OCI-M1 (cell line): ENCODE data around the gene PHYH.
"Not testable (repeated sequence)": the region's sequence is repeated elsewhere in the genome, so short reads cannot be mapped to it uniquely, and the experiment has no call there.

Experiments used
- DNase-seq: peaks from one replicate; lab custom pipeline; 2025; lab: John Stamatoyannopoulos, UW

PHYH gene

GRCh38 chr10:13321576-13321975 lies 21.7 kb upstream of the PHYH start:
- no peak for DNase-seq

DNA sequence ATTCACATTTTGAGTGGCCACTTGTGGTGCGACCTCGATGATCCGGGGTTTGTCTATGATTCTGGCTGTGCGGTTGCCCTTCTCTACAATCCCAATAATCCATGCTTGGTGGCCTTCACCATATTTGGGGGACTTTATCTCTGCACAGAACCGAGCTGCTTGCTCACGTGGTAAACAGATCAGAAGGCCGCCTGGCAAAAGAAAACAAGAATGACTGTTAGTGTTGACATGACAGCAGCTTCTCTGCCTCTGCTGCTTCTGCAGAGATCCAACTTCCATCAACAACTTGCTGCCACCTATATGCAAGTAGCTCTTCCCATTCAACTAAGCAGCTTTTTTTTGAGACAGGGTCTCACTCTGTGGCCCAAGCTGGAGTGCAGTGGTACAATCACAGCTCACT lies 19.3 kb upstream of the PHYH start:
- no peak for DNase-seq

GRCh38 chr10:13317474-13317873 lies 17.6 kb upstream of the PHYH start:
- no peak for DNase-seq

- DNase-seq, result no peak
Measured at GRCh38 chr10:13316635-13317311, 16.9 kb upstream of the PHYH start.

DNA sequence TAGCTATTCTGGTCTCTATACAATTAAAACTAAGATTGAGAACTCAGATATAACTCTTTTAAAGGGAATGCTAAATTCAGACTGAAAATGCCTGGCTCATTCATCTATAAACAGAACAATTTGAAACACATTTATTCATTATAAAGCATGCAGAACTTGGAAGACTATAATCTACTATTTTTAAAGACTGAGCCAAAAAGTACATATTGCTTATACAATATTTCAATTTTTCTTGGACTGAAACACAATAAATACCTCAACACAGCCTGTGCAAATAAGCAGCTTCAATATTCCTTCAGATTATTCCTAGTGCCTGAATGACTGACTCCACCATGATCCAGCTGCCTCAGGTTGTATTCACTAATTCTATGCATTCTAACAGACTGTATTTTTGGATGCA lies 15.5 kb upstream of the PHYH start:
- DNase-seq, result no peak

DNA sequence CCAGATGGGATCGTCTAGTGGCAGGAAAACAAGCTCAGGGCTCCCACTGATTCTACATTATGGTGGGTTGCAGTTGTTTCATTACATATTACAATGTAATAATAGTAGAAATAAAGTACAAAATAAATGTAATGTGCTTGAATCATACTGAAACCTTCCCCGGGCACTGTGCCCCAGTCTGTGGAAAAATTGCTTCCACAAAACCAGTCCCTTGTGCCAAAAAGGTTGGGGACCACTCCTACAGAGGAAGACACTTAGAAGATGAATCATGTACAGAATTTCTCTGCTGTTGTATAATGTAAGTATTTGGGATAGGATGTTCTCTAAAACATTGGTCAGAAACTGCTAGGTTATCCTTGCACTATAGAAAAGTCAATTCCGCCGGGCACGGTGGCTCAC lies 11.3 kb upstream of the PHYH start:
- DNase-seq, result no peak

DNA sequence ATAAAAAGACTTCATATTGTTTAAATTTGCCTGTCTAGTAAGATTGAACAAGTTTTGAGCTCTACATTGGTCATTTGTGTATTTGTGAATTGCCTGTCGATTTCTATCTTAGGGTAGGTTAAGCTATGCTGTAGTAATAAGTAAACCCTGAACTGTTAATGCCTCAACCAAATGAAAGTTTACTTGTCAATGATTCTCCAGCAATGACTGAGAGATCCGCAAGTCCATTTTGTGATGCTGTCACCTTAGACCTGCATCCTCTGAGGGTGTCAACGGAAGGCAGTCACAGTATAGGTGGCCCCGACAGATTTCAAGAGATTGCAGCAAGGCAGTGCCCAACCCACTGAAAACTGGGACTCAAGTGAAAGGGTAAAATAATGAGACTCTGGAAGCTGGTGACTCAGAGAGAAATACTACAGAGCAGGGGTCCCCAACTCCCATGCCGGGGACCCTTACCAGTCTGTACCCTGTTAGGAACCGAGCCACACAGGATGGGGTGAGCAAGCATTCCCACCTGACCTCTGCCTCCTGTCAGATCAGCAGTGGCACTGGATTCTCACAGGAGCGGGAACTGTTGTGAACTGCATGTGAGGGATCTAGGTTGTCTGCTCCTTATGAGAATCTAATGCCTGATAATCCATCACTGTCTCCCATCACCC lies 10.8 kb upstream of the PHYH start:
- DNase-seq, result no peak

- DNase-seq, result no peak
Measured at GRCh38 chr10:13309792-13310191, 9.9 kb upstream of the PHYH start.

DNA sequence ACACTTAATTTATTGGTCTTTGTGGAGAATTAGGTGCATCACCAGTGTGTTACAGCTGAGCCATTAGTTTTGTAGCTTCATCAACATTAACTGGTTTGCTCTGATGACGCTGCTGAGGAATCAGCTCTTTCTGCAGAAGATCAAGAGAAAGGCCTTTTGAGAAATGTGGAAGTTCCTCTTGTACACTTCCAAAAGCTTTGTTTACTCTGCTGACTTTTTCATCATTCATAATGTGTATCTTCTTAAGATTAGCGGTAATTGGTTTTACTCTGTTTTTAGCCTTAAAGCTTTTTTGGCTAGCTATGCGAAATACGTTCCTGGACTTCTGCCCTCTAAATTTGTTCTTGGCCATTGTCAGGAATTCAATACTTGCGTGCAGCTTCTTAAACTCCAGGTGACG lies 8.2 kb upstream of the PHYH start:
- DNase-seq, result no peak

DNA sequence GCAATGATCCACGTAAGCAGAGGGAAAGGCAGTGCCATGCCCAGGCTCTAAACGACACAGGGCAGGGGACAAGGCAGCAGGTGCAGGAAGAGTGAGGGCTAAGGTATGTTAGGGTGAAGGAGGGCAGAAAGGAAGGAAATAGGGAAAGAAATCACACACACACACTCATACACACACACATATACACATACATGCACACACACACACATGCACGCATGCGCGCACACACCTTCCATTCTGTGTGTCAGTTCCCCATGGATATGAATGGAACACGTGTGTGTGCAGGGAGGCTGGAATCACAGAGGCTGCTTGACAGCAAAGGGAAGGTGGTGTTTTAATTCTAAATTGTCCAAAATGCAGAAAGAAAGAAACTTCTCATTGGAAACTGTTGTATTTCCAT lies 6.2 kb upstream of the PHYH start:
- no peak for DNase-seq

GRCh38 chr10:13302821-13303555 lies 3.1 kb upstream of the PHYH start:
- no peak for DNase-seq

GRCh38 chr10:13298748-13299436 lies 972 bp downstream of the PHYH start:
- no peak for DNase-seq

GRCh38 chr10:13296476-13296875 lies 3.4 kb downstream of the PHYH start:
- DNase-seq, result no peak

- no peak for DNase-seq
Measured at GRCh38 chr10:13294784-13295183, 5.1 kb downstream of the PHYH start.

GRCh38 chr10:13291821-13292773 lies 7.8 kb downstream of the PHYH start:
- no peak for DNase-seq

DNA sequence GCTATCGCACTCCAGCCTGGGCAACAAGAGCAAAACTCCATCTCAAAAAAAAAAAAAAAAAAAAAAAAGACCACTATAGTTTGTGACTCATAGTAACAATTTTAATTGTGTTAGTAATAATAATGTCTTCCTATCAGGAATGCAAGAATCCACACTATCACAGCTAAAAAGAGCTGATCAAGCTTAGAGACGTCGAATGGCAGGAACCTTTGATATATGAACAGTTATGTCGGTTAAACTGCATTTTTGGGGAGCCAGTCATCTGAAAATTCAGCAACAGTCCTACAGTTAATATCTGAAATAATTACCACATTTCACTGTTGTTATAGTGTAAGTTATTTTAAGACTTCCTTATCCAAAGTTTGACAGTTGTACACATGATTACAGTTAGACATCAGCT lies 8.8 kb downstream of the PHYH start:
- no peak for DNase-seq

GRCh38 chr10:13284050-13284449 lies 15.8 kb downstream of the PHYH start:
- DNase-seq, result no peak

DNA sequence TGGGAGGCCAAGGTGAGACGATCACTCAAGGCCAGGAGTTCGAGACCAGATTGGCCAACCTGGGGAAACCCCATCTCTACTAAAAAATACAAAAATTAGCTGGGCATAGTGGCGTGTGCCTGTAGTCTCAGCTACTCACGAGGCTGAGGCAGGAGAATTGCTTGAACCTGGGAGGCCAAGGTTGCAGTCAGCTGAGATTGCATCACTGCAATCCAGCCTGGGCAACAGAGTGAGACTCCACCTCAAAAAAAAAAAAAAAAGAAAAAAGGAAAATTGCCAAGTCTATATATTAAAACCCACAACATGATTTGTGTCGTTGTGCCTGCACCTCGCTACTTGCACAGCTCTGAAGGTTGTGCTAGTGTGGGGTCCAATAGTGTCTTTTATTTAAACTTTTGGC lies 17.5 kb downstream of the PHYH start:
- not testable (repeated sequence) for DNase-seq

GRCh38 chr10:13276749-13277365 lies 23.0 kb downstream of the PHYH start:
- peak; percentile 7 for DNase-seq

DNA sequence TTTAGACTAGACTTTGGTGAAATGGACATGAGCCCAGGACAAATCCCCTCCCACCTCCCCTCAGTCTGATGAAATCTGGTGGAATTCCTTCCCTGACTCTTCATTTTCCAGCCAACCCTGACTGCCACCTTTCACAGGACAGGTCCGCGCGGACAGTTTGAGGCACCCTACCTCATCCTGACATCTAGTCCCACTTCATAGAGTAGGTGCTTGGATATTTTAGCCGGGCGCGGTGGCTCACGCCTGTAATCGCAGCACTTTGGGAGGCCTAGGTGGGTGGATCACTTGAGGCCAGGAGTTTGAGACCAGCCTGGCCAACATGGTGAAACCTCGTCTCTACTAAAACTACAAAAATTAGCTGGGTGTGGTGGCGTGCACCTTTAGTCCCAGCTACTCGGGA lies 23.7 kb downstream of the PHYH start:
- not testable (repeated sequence) for DNase-seq

DNA sequence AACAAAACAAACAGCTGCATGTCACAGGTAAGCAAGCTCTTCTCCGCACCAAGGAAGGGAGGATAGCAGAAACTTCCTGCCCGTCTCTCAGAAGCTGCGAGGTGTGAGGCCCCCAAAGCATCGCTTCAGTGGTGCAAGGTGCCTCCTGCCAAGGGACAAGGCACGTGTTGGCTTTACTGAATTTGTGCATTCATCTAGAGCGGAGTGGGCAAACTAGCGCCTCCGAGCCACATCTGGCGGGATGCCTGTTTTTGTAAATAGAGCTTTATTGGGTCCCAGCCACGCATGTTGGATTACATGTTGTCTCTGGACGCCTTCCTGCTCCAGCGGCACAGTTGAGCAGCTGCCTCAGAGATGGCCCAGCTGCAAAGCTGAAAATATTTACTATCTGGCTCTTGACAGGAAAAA lies 27.7 kb downstream of the PHYH start:
- DNase-seq, result no peak
